Psoas muscle (tissue), 8 donors: ENCODE results near the gene FAM50A. TPM values are rescaled to one million over a fixed set of nuclear protein-coding genes. Genes with fewer than 3 reads are reported as not detected.
"Not testable (repeated sequence)": the region's sequence is repeated elsewhere in the genome, so short reads cannot be mapped to it uniquely, and the experiment has no call there.

Experiments used
- ATAC-seq, 4 donors: fragments of 200-7000 bp; cut with Tn5 transposase; one replicate each; pipeline ENCODE4 v1.9.1; 2020; ENCODE audit warnings: moderate library complexity in 3 of 4, mild to moderate bottlenecking in 2 of 4
- DNase-seq, 2 donors: peaks; one replicate each; pipeline ENCODE4 v3.0.0-alpha.2; 2020
- H3K27ac ChIP-seq: fragments of 200-600 bp; one replicate; pipeline ENCODE4 v1.8.0; 2022
- H3K27me3 ChIP-seq, 3 donors: fragments of 200-600 bp in 1 of 3; one replicate each; pipeline versions ENCODE4 v1.6.1 to v1.8.0; 2013 to 2022; ENCODE audit warnings: low read length in 2 of 3, mild to moderate bottlenecking in 2 of 3, moderate library complexity in 1 of 3; ENCODE audit not compliant: insufficient read depth in 3 of 3
- H3K36me3 ChIP-seq, 2 donors: fragments of 200-600 bp in 1 of 2; one replicate each; pipeline versions ENCODE4 v1.6.1 to v1.8.0; 2013 to 2022; ENCODE audit warnings: low read depth in 1 of 2, mild to moderate bottlenecking in 1 of 2, moderate library complexity in 1 of 2; ENCODE audit not compliant: insufficient read depth in 1 of 2
- H3K4me1 ChIP-seq: fragments of 200-600 bp; one replicate; pipeline ENCODE4 v1.8.0; 2022
- H3K4me3 ChIP-seq: fragments of 200-600 bp; one replicate; pipeline ENCODE4 v1.8.0; 2022; ENCODE audit warnings: mild to moderate bottlenecking
- H3K9me3 ChIP-seq: fragments of 200-600 bp; one replicate; pipeline ENCODE4 v1.8.0; 2022
- WGBS, 3 donors: extraction: QIAGEN DNeasy Blood & Tissue Kit; methylation state at CpG; one replicate each; pipeline versions ENCODE4 v1.1.6 to v1.1.7; 2013; 5-methylcytosine and 5-hydroxymethylcytosine counted together
- intact Hi-C, 2 donors: fragments of 100-400 bp; cut with DNase I; formaldehyde crosslinking; loops; one replicate each; pipeline versions ENCODE4 v1.11.0 to v1.14.2; 2022
- polyA plus RNA-seq, 3 donors: library from polyadenylated mRNA; stranded (reverse); fragments of 200-250 nt; gene quantifications; one replicate each; pipeline ENCODE4 v1.2.3, GENCODE V29; 2013
- total RNA-seq, 4 donors: library from RNA; stranded (reverse); fragmentation: NEBNext Ultra II Directional in 2 of 4; extraction: Animal tissue kit (Norgen Biotek cat#: 25700) in 2 of 4; gene quantifications; one replicate each; pipeline versions ENCODE4 v1.2.1 to v1.2.4, GENCODE V29; 2021 to 2023
- TF ChIP-seq, protein P1 (sequence below): fragments of 200-600 bp; IDR thresholded peaks from one replicate; pipeline ENCODE4 v1.8.0; 2022; ENCODE audit warnings: antibody characterized with exemption
- donor health status: healthy with polysubstance abuse.
- donor health status: DM: no; HTN: no; CAD: no; lungs with moderate emphysema.
- donor health status: Bipolar disorder and iron deficiency.
- donor health status: healthy.
- donor health status: DM: yes; HTN: yes; CAD: no.
- donor health status: DM: no; HTN: no; CAD: no.
- donor health status: DM: no; HTN: no; CAD: no.
- donor health status: DM: yes; HTN: yes; CAD: no.

FAM50A gene
- total and polyA plus RNA-seq, 7 donors = 48.6 to 117 (median 59.6) TPM

GRCh38 chrX:154490414-154491083, 46.6 kb downstream of the FAM50A start, which contains the start of gene SLC10A3:
Gene SLC10A3, minus strand, starts transcription at chrX:154490629. Its CDS starts 1,689 bp downstream, at chrX:154488940.
- peaks cover 0 to 8% of the 10 kb centered on the region in 2 donors for H3K36me3 ChIP-seq
- DNase-seq (peak; percentile 93 to 96), ATAC-seq (peak; percentile 90 to 93 (median 92))
- no peaks in the 10 kb centered on the region for H3K4me1 ChIP-seq
- H3K27me3 ChIP-seq = no peaks in the 10 kb centered on the region
- TF ChIP-seq, protein P1, sequence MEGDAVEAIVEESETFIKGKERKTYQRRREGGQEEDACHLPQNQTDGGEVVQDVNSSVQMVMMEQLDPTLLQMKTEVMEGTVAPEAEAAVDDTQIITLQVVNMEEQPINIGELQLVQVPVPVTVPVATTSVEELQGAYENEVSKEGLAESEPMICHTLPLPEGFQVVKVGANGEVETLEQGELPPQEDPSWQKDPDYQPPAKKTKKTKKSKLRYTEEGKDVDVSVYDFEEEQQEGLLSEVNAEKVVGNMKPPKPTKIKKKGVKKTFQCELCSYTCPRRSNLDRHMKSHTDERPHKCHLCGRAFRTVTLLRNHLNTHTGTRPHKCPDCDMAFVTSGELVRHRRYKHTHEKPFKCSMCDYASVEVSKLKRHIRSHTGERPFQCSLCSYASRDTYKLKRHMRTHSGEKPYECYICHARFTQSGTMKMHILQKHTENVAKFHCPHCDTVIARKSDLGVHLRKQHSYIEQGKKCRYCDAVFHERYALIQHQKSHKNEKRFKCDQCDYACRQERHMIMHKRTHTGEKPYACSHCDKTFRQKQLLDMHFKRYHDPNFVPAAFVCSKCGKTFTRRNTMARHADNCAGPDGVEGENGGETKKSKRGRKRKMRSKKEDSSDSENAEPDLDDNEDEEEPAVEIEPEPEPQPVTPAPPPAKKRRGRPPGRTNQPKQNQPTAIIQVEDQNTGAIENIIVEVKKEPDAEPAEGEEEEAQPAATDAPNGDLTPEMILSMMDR = no peak
- 0 to 31% (median 0%) methylated on average over 8 to 62 of the region's 71 CpGs for WGBS, 3 donors
- no peaks in the 10 kb centered on the region for H3K9me3 ChIP-seq
- H3K4me3 ChIP-seq = peak within 1 kb of the TSS; percentile 67
- peak within 1 kb of the TSS; percentile 93 for H3K27ac ChIP-seq
- intact Hi-C loops = no loop called here

- Histone ChIP-seq H3K27me3 (no peaks in the 10 kb centered on the region), H3K27ac (no peak overlapping the region), H3K4me1 (no peaks in the 10 kb centered on the region), H3K4me3 (no peak overlapping the region), H3K36me3 (no peaks in the 10 kb centered on the region), H3K9me3 (no peaks in the 10 kb centered on the region)
- intact Hi-C loops = no loop called here
- DNase-seq = no peak
- 74 to 90% (median 77%) methylated on average over 3 of the region's 3 CpGs for WGBS, 3 donors
- TF ChIP-seq, protein P1 = no peak
- ATAC-seq = no peak
Measured at GRCh38 chrX:154494715-154495114, 50.8 kb downstream of the FAM50A start.

DNA sequence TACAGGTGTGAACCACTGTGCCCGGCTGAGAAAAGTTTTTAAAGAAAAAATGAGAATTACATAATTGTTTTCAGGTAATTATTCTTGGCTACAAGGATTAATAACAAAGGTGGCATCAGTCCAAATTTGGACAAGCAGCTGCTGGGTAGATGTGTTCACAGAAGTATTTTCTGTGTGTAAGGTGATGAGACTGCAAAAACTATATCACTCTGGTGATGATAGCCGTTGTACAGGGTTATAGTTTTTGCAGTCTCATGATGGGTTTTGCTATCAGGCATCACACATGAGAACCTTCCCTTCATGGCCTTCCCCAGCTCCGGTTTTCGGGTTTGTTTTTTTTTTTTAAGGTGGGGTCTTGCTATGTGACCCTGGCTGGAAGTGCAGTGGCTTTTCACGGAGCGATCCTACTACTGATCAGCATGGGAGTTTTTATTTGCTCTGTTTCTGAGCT, 51.6 kb downstream of the FAM50A start:
- H3K4me3 ChIP-seq = no peak overlapping the region
- H3K4me1 ChIP-seq = no peaks in the 10 kb centered on the region
- intact Hi-C loops = no loop called here
- WGBS, 3 donors = 71 to 79% (median 77%) methylated on average over 4 to 6 of the region's 6 CpGs
- no peak for ATAC-seq
- no peak overlapping the region for H3K27ac ChIP-seq
- no peaks in the 10 kb centered on the region for H3K9me3 ChIP-seq
- DNase-seq = no peak
- no peaks in the 10 kb centered on the region for H3K27me3 ChIP-seq
- TF ChIP-seq, protein P1 = no peak
- no peaks in the 10 kb centered on the region for H3K36me3 ChIP-seq

DNA sequence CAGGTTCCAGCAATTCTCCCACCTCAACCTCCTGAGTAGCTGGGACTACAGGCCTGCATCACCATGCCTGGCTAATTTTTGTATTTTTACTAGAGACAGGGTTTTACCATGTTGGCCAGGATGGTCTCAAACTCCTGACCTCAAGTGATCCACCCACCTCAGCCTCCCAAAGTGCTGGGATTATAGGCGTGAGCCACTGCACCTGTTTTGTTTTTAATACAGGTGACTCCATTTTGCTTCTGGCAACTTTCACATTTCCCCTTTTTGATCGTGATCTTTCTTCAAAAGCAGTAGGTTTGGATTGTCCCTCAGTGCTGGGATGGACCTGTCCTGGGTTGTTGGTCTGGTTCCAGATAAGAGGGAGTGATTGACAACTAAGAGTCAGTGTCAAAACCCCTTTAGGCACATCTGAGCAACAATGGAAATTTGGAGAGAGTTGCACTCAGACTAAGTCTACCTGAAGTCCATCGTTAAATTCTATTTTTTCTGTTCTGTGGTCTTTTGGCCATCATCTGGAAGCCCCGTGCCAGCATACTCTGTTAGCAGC, 52.7 kb downstream of the FAM50A start:
- H3K36me3 ChIP-seq, H3K27me3 ChIP-seq, intact Hi-C loops, H3K4me3 ChIP-seq, DNase-seq, H3K27ac ChIP-seq, H3K9me3 ChIP-seq, H3K4me1 ChIP-seq, ATAC-seq: not testable (repeated sequence)
- 51 to 82% (median 61%) methylated on average over 4 of the region's 4 CpGs for WGBS, 3 donors

Other genes with a start within 250 kb of the FAM50A start
- gene OPN1MW2, start 224.4 kb upstream of the FAM50A start, total RNA-seq = not detected
- gene OPN1MW2, start 224.4 kb upstream of the FAM50A start, polyA plus RNA-seq = not detected
- not detected for gene OPN1MW3, start 186.6 kb upstream of the FAM50A start, total RNA-seq
- not detected for gene OPN1MW3, start 186.6 kb upstream of the FAM50A start, polyA plus RNA-seq
- not detected for gene TEX28, start 149.0 kb upstream of the FAM50A start, total RNA-seq
- gene TEX28, start 149.0 kb upstream of the FAM50A start, polyA plus RNA-seq = not detected
- gene TKTL1, start 148.3 kb upstream of the FAM50A start, total RNA-seq = under 1 TPM in 3 of 4 donors, not detected in 1; 0.19 to 0.44 (median 0.26) TPM
- gene TKTL1, start 148.3 kb upstream of the FAM50A start, polyA plus RNA-seq = under 1 TPM; 0.24 to 0.52 (median 0.30) TPM
- 10 to 100 TPM; 66.9 to 92.5 (median 76.4) TPM for gene FLNA, start 69.5 kb upstream of the FAM50A start, total RNA-seq
- 100 to 1,000 TPM in 1 of 3 donors, 10 to 100 TPM in 2; 45.7 to 106 (median 56.0) TPM for gene FLNA, start 69.5 kb upstream of the FAM50A start, polyA plus RNA-seq
- 10 to 100 TPM; 61.1 to 78.2 (median 66.5) TPM for gene EMD, start 64.8 kb upstream of the FAM50A start, total RNA-seq
- gene EMD, start 64.8 kb upstream of the FAM50A start, polyA plus RNA-seq = 100 to 1,000 TPM in 1 of 3 donors, 10 to 100 TPM in 2; 91.6 to 101 (median 94.9) TPM
- 1,000 to 10,000 TPM; 1,403 to 2,633 (median 2,325) TPM for gene RPL10, start 45.8 kb upstream of the FAM50A start, total RNA-seq
- gene RPL10, start 45.8 kb upstream of the FAM50A start, polyA plus RNA-seq = 1,000 to 10,000 TPM; 4,938 to 5,433 (median 5,248) TPM
- 100 to 1,000 TPM in 2 of 4 donors, 10 to 100 TPM in 2; 72.6 to 149 (median 111) TPM for gene DNASE1L1, start 34.9 kb upstream of the FAM50A start, total RNA-seq
- gene DNASE1L1, start 34.9 kb upstream of the FAM50A start, polyA plus RNA-seq = 10 to 100 TPM; 42.2 to 75.1 (median 71.1) TPM
- 10 to 100 TPM; 17.7 to 25.5 (median 23.6) TPM for gene TAFAZZIN, start 32.6 kb upstream of the FAM50A start, total RNA-seq
- 10 to 100 TPM; 19.2 to 21.8 (median 20.7) TPM for gene TAFAZZIN, start 32.6 kb upstream of the FAM50A start, polyA plus RNA-seq
- 10 to 100 TPM; 34.1 to 38.6 (median 34.5) TPM for gene ATP6AP1, start 15.5 kb upstream of the FAM50A start, total RNA-seq
- gene ATP6AP1, start 15.5 kb upstream of the FAM50A start, polyA plus RNA-seq = 10 to 100 TPM; 28.3 to 37.1 (median 31.0) TPM
- 10 to 100 TPM; 37.4 to 57.7 (median 49.8) TPM for gene GDI1, start 7.0 kb upstream of the FAM50A start, total RNA-seq
- 10 to 100 TPM; 37.4 to 52.4 (median 50.7) TPM for gene GDI1, start 7.0 kb upstream of the FAM50A start, polyA plus RNA-seq
- gene PLXNA3, start 14.1 kb downstream of the FAM50A start, total RNA-seq = 1 to 10 TPM; 3.3 to 6.5 (median 6.0) TPM
- 1 to 10 TPM; 1.7 to 2.6 (median 2.5) TPM for gene PLXNA3, start 14.1 kb downstream of the FAM50A start, polyA plus RNA-seq
- 10 to 100 TPM; 10.7 to 24.1 (median 22.7) TPM for gene LAGE3, start 35.1 kb downstream of the FAM50A start, total RNA-seq
- 10 to 100 TPM; 24.3 to 64.8 (median 27.4) TPM for gene LAGE3, start 35.1 kb downstream of the FAM50A start, polyA plus RNA-seq
- 10 to 100 TPM; 38.3 to 69.9 (median 46.3) TPM for gene UBL4A, start 42.5 kb downstream of the FAM50A start, total RNA-seq
- 100 to 1,000 TPM in 2 of 3 donors, 10 to 100 TPM in 1; 64.4 to 118 (median 106) TPM for gene UBL4A, start 42.5 kb downstream of the FAM50A start, polyA plus RNA-seq
- gene SLC10A3, start 46.5 kb downstream of the FAM50A start, total RNA-seq = 10 to 100 TPM in 3 of 4 donors, 1 to 10 TPM in 1; 7.2 to 15.7 (median 13.8) TPM
- gene SLC10A3, start 46.5 kb downstream of the FAM50A start, polyA plus RNA-seq = 10 to 100 TPM; 16.3 to 39.8 (median 32.2) TPM
- 10 to 100 TPM; 29.7 to 34.8 (median 32.8) TPM for gene FAM3A, start 72.1 kb downstream of the FAM50A start, total RNA-seq
- gene FAM3A, start 72.1 kb downstream of the FAM50A start, polyA plus RNA-seq = 10 to 100 TPM; 37.5 to 40.4 (median 37.7) TPM
- 1 to 10 TPM; 6.2 to 9.1 (median 7.1) TPM for gene G6PD, start 102.7 kb downstream of the FAM50A start, total RNA-seq
- 1 to 10 TPM; 3.2 to 7.8 (median 4.6) TPM for gene G6PD, start 102.7 kb downstream of the FAM50A start, polyA plus RNA-seq
- 10 to 100 TPM; 11.3 to 27.5 (median 16.9) TPM for gene IKBKG, start 103.5 kb downstream of the FAM50A start, total RNA-seq
- 10 to 100 TPM; 16.9 to 28.8 (median 22.8) TPM for gene IKBKG, start 103.5 kb downstream of the FAM50A start, polyA plus RNA-seq
- gene CTAG1A, start 141.0 kb downstream of the FAM50A start, total RNA-seq = not detected
- gene CTAG1A, start 141.0 kb downstream of the FAM50A start, polyA plus RNA-seq = not detected
- not detected for gene CTAG1B, start 175.1 kb downstream of the FAM50A start, total RNA-seq
- gene CTAG1B, start 175.1 kb downstream of the FAM50A start, polyA plus RNA-seq = not detected
- gene CTAG2, start 209.4 kb downstream of the FAM50A start, total RNA-seq = under 1 TPM in 1 of 4 donors, not detected in 3; 0.39 TPM
- 1 to 10 TPM in 1 of 3 donors, not detected in 2; 4.9 TPM for gene CTAG2, start 209.4 kb downstream of the FAM50A start, polyA plus RNA-seq